Right renal pelvis (tissue), 4 donors: ENCODE measurements around the gene FAM110C. TPM values are rescaled to one million over a fixed set of nuclear protein-coding genes. Genes with fewer than 3 reads are reported as not detected.
"Not testable (repeated sequence)": the region's sequence is repeated elsewhere in the genome, so short reads cannot be mapped to it uniquely, and the experiment has no call there.

Experiments used
- DNase-seq, 4 donors: peaks; one replicate each; pipeline ENCODE4 v3.0.0-alpha.2; 2013; ENCODE audit warnings: low read depth in 4 of 4, low spot score in 3 of 4, missing footprints in 1 of 4
- polyA plus RNA-seq, 4 donors: library from polyadenylated mRNA; unstranded; fragments of 120-200 nt; gene quantifications; one replicate each; pipeline ENCODE4 v1.2.1, GENCODE V29; 2013; ENCODE audit not compliant: insufficient read length in 4 of 4

The FAM110C gene, protein sequence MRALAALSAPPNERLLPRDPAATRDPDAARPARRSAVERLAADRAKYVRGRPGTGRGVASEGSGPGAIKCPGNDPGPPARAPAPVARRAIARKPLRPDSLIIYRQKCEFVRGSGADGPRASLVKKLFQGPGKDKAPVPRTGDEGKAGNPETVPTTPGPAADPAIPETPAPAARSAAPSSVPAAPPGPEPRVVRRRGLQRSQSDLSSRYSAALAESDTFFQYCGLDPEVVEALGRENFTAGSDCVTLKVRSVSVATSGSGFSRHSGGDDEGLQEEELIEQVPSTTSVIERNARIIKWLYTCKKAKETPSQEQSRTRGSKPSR
- polyA plus RNA-seq: 10 to 100 TPM; 10.6 to 13.6 (median 13.4) TPM

DNA sequence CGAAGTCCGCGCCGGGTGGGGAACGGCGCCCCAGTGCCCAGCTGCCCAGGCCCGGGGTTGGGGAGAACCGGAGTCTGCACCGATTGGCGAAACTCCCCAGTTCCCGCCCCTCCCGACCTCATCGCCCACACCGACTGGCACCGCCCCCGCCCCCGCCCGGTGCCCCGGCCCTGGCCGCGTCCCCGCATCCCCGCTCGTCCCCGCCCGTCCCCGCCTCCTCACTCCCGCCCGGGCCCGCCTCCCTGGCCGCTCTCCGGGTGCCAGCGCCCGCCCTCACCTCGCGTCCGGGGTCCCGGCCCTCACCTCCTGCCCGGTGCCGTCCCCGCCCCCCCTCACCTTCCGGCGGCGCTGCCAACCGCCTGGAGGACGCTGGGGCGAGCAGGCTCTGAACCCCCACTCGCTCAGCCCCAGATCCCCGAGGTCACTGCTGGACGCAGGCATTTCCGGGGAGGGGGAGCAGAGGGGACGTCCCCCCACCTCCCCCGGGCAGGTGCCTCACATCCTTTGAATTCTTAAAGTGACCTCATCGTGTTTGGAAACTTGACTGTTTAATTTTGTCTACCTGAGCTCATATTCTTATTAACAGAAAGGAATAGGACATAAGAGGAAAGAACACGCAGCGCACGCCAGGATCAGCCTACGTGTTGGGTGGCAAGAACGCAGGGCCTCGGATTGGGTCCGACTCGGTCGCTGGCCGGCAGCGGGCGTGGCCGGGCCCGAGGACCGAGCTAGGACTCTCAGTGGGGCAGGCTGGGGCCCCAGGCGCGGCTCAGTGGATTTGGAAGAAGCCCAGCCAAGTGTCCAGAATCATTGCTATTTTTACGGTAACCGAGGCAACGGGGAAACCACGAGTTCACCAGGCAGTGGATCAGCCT, at the start of gene FAM110C:
Gene FAM110C (minus strand): TSS at position 35 of the 875 bp plus-strand sequence. CDS start 120 bp downstream, outside the sequence.
- peak in 2 of 4 donors; percentile 43 to 48 for DNase-seq

- no peak for DNase-seq
Observed at GRCh38 chr2:92326-92725, 46.0 kb upstream of the FAM110C start.

- DNase-seq: no peak
Observed at GRCh38 chr2:90645-91312, 44.5 kb upstream of the FAM110C start.

- no peak for DNase-seq
Observed at GRCh38 chr2:85761-86160, 39.5 kb upstream of the FAM110C start.

DNA sequence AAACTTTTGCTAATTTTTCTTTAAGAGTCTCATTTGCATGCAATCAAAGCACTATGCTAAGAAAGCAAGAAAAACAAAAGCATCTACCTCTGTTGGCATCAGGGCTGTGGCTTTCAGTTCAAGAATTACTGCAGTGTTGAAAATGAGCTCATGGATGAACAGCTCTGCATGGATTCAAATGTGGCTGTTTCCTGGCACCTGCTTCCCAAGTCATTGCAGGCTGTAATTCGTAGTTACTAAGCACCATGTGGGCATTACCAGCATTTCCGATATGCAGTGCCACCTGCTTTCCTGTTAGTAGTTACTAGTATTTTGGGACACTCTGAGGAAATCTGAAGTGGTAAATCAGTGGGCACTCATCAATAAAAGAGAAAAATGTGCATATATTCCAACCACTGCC, 37.8 kb upstream of the FAM110C start:
- no peak for DNase-seq

DNA sequence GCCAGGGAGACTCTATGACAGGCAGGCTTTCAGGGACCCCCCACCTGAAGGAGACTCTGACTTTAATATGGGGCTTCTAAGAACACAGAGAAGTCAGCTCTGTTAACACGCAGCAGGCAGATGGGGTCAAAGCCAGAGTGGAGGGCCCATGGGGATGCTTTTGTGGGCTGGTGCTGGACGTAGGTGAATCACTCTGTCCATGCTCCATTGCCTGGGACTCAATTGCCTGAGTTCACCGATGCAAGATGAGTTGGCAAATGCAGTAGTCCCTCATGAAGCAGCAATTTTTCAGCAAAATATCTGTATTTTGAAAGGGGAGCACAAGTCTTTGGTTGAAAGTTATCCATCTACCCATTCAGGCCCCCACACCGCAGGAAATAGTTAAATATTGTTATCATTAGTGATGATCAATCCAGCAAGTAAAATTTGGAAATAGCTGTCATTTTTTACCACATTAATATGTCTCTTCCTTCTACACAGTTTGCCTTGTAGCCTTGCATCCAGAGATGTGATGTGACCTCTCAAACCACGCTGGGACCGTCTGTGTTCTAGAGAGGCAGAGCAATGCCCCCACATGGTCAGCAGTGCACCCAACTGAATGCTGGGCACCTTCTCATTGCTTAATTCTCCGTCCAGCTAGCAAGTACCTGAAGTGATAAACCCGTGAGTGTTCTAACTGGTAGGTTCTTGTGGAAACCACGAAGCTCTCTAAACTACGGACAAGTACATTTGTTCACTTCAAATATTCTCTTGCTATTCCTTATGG, 34.8 kb upstream of the FAM110C start:
- DNase-seq: no peak

- no peak for DNase-seq
Observed at GRCh38 chr2:80378-80777, 34.1 kb upstream of the FAM110C start.

- DNase-seq: no peak
Observed at GRCh38 chr2:71309-72035, 25.2 kb upstream of the FAM110C start.

- DNase-seq: no peak
Observed at GRCh38 chr2:69366-70344, 23.4 kb upstream of the FAM110C start.

GRCh38 chr2:68637-69036, 22.3 kb upstream of the FAM110C start:
- DNase-seq: not testable (repeated sequence)

DNA sequence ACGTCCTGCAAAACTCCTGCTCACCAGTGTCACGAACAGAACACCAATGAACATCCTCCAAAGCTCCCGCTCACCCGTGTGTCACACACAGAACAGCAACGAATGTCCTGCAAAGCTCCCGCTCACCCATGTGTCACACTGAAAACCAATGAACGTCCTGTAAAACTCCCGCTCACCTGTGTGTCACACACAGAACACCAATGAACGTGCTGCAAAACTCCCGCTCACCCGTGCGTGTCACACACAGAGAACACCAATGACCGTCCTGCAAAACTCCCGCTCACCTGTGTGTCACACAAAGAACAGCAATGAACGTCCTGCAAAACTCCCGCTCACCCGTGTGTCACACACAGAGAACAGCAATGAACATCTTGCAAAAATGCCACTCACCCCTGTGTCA, 20.5 kb upstream of the FAM110C start:
- no peak for DNase-seq

GRCh38 chr2:65121-65520, 18.8 kb upstream of the FAM110C start:
- no peak for DNase-seq

DNA sequence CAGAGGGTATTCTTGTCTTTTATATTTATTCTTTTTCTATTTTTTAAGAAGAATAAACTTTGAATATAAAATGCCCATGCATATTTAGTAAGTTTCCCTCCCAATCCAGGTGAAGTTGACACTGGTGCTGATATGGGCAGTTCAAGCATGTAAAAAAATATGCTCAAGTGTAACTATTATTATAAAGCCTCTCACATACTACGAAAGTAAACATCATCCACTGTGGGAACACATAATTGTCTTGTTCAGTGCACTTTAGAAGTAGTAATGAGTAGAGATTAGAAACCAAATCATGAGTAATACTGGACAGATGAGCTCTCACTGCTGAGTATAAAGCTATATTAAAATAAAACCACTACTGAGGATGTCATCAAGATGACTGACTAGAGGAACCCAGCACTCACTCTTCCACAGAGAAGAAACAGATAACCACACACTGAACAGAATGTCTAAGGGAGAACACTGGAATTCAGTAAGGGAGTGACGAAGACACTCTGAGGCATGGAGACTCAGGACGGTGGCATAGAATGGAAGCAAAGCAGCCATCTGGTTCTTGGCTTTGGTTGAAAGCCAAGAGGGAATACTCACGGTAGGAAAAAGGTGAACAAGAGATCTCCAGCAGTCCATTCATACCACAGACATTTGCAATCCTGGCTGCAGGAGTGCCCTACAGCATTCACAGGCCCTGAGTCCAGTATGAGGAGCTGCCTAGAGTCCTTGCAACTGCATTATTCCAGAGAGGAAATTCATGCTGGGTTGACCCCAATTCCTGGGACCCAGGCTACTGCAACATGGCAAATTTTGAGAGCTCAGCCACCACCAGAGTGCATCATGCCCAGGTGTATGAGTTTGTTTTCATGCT, 9.5 kb upstream of the FAM110C start:
- no peak for DNase-seq

DNA sequence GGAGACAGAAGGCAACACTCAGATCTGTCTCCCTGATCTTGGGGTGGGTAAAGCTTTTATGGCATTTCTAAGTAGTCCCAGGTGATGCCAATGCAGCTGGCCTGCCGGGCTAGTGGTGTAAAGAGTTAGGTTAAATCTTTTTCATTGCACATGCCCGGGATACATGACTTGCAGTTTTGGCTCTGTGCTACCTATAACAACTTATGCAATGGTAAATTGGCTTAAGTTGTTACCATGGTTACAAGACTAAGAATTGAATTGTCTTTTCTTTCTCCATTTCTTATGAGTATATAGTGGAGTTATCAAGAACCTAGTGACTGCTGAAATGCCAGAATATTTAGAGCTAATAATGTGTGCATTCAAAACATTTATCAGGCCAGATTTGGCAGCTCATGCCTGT, 5.3 kb upstream of the FAM110C start:
- DNase-seq: no peak

- DNase-seq: no peak
Observed at GRCh38 chr2:47737-48136, 1.4 kb upstream of the FAM110C start.

DNA sequence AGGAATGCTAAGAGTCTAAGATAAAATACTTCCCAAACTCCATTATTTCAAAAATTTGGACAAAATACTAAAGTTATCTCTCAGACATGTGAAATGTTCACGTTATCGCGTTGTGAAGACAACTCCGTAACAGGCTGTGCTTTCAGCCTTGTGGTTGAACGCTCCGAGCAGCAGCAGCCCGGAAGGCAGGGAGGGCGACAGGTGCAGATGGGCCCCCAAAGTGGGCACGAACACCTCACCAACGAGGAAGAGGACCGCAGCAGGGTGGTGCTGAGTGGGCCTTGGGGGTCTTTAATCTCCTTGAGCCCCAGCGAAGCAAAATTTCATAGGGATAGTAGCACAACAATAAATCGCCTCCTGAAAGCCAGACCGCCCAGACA, 1.0 kb upstream of the FAM110C start:
- DNase-seq: no peak

- no peak for DNase-seq
Observed at GRCh38 chr2:46131-46470, 204 bp downstream of the FAM110C start.
